KMS-11 (cell line): Measurements from ENCODE around the gene ENTPD2.

ENCODE experiments used
- H2AFZ ChIP-seq: fragments of 200-600 bp; sonication (generic); 2 replicates; pipeline ENCODE4 v1.6.1; 2016; ENCODE audit warnings: antibody characterized with exemption, mixed run types, low read depth
- H3K27ac ChIP-seq: fragments of 200-600 bp; sonication (generic); 2 replicates; pipeline ENCODE4 v1.6.1; 2016; ENCODE audit warnings: mild to moderate bottlenecking, mixed run types
- H3K27me3 ChIP-seq: fragments of 200-600 bp; sonication (generic); 2 replicates; pipeline ENCODE4 v1.6.1; 2017; ENCODE audit warnings: mild to moderate bottlenecking, low read depth, mixed run types, moderate library complexity; ENCODE audit not compliant: insufficient read depth
- H3K36me3 ChIP-seq: fragments of 200-600 bp; sonication (generic); 2 replicates; pipeline ENCODE4 v1.6.1; 2017; ENCODE audit warnings: mild to moderate bottlenecking, mixed run types; ENCODE audit not compliant: insufficient read depth
- H3K4me1 ChIP-seq: fragments of 200-600 bp; sonication (generic); 2 replicates; pipeline ENCODE4 v1.6.1; 2016; ENCODE audit warnings: mild to moderate bottlenecking, low read depth, mixed run types; ENCODE audit not compliant: poor library complexity, severe bottlenecking
- H3K4me2 ChIP-seq: fragments of 200-600 bp; sonication (generic); 2 replicates; pipeline ENCODE4 v1.7.0; 2016; ENCODE audit warnings: mild to moderate bottlenecking, mixed run types
- H3K4me3 ChIP-seq: fragments of 200-600 bp; sonication (generic); IDR thresholded peaks from 2 replicates; pipeline ENCODE4 v1.6.1; 2017; ENCODE audit warnings: low read depth, low read length, mixed read lengths; ENCODE audit not compliant: insufficient read depth
- H3K79me2 ChIP-seq: fragments of 200-600 bp; sonication (generic); 2 replicates; pipeline ENCODE4 v1.6.1; 2016; ENCODE audit warnings: low read depth, mixed run types; ENCODE audit not compliant: insufficient read depth
- H3K9ac ChIP-seq: fragments of 200-600 bp; sonication (generic); 2 replicates; pipeline ENCODE4 v1.6.1; 2016; ENCODE audit warnings: mild to moderate bottlenecking, mixed run types
- H4K20me1 ChIP-seq: fragments of 200-600 bp; sonication (generic); 2 replicates; pipeline ENCODE4 v1.6.1; 2016; ENCODE audit warnings: mild to moderate bottlenecking, mixed run types; ENCODE audit not compliant: insufficient read depth
- TF ChIP-seq, protein P1 (sequence below): fragments of 200-600 bp; sonication (generic); conservative IDR thresholded peaks from 2 replicates; pipeline ENCODE4 v1.6.1; 2017; ENCODE audit warnings: low read depth, mild to moderate bottlenecking, antibody characterized with exemption, low read length, moderate library complexity, mixed read lengths

ENTPD2 gene

DNA sequence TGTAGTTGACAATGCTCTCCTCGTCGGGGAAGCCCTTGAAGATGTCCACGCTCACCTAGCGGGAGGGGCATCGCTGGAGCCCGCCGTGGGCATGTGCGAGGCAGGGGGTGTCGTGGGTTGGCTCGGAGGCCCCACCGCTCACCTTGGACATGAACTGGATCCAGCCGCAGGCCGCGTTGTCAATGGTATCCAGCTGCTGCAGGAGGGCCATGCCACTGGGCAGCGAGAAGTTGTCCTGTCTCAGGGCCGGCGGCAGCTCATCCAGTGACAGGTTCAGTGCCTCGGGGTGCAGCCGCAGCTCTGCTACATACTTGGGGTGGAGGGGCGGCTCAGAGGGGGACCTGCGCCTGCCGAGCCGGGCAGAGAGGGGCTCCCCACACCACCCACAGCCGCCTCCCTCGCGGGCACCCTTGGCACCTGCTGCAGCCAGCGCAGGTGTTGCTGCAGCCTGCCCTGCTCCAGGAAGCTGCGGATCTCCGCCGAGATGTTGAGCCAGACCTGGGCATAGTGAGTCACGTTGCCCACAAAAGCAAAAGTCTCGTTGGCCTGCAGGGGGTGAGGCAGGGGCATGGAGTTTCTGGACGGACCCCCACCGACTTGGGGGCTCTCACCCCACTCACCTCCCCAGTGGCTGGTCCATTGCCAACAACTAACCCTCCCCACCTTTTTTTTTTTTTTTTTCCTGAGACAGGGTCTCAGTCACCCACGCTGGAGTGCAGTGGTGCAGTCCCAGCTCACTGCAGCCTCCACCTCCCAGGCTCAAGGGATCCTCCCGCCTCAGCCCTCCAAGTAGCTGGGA lies 34.9 kb downstream of the ENTPD2 start:
- TF ChIP-seq, protein P1, sequence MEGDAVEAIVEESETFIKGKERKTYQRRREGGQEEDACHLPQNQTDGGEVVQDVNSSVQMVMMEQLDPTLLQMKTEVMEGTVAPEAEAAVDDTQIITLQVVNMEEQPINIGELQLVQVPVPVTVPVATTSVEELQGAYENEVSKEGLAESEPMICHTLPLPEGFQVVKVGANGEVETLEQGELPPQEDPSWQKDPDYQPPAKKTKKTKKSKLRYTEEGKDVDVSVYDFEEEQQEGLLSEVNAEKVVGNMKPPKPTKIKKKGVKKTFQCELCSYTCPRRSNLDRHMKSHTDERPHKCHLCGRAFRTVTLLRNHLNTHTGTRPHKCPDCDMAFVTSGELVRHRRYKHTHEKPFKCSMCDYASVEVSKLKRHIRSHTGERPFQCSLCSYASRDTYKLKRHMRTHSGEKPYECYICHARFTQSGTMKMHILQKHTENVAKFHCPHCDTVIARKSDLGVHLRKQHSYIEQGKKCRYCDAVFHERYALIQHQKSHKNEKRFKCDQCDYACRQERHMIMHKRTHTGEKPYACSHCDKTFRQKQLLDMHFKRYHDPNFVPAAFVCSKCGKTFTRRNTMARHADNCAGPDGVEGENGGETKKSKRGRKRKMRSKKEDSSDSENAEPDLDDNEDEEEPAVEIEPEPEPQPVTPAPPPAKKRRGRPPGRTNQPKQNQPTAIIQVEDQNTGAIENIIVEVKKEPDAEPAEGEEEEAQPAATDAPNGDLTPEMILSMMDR = no peak
- Histone ChIP-seq H3K4me1 (peaks cover 4% of the 10 kb centered on the region), H2AFZ (no peak overlapping the region), H3K27me3 (peaks cover 5% of the 10 kb centered on the region; the same call in 1 of the 2 replicates), H3K36me3 (no peaks in the 10 kb centered on the region), H3K27ac (no peak overlapping the region), H3K4me2 (no peak overlapping the region), H4K20me1 (no peaks in the 10 kb centered on the region), H3K79me2 (no peaks in the 10 kb centered on the region), H3K9ac (no peak overlapping the region), H3K4me3 (no peak overlapping the region)

DNA sequence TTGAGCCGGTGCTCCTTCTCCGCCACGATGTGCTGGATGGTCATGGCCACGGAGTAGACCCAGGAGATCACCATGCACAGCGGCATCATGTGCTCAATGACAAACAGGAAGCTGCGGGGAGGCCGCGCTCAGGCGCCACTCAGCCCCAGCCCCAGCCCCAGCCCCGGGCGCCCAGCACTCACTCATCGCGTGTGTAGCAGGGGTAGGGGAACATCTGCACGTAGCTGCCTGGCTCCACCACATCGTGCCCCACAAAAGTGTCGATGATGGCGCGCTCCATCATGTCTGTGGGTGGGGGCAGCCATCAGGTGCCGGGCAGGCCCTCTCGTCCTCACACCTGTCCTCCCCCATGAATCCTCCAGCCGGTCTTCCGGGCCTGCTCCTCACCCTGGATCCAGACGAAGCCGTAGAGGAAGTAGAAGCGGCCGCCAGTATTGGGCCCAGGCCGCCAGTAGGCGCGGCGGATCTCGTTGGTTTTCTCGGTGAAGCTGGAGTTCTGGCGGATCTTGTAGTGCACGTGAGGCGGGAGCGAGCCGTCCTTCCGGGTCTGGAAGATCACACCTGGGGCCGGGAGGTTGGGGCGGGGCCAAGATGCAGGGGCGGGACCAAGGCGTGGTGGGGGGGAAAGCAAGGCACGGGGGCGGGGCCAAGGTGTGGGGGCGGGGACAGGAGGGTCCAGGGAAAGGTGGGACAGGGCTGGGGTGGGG lies 35.9 kb downstream of the ENTPD2 start:
- Histone ChIP-seq H4K20me1 (no peaks in the 10 kb centered on the region), H3K4me2 (no peak overlapping the region), H3K4me1 (peaks cover 4% of the 10 kb centered on the region), H3K9ac (no peak overlapping the region), H3K27me3 (peaks cover 5% of the 10 kb centered on the region; the same call in 1 of the 2 replicates), H3K27ac (no peak overlapping the region), H2AFZ (no peak overlapping the region), H3K4me3 (no peak overlapping the region), H3K36me3 (no peaks in the 10 kb centered on the region), H3K79me2 (no peaks in the 10 kb centered on the region)
- TF ChIP-seq, protein P1 = no peak

DNA sequence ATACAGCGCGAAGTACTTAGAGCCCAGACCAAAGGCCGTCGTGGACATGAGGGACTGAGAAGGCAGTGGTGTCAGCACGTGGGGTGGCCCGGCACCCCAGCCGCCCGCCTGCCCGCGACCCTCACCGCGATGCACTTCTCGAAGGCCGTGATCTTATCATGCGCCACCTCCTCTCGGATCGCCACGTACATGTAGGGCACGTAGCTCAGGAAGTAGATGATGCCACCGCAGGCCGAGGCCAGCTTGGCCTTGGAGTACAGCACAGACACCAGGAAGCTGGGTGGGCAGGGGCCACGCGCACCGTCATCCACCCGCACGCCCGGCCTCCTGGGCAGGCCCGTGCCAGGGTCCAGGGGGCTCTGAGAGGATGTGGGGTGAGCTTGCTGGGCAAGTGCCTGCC lies 36.8 kb downstream of the ENTPD2 start:
- H3K36me3 ChIP-seq = no peaks in the 10 kb centered on the region
- no peaks in the 10 kb centered on the region for H3K4me1 ChIP-seq
- H2AFZ ChIP-seq = no peak overlapping the region
- TF ChIP-seq, protein P1 = no peak
- no peak overlapping the region for H3K27ac ChIP-seq
- H3K4me2 ChIP-seq = no peak overlapping the region
- H3K79me2 ChIP-seq = no peaks in the 10 kb centered on the region
- no peak overlapping the region for H3K4me3 ChIP-seq
- H3K9ac ChIP-seq = no peak overlapping the region
- peaks cover 5% of the 10 kb centered on the region; the same call in 1 of the 2 replicates for H3K27me3 ChIP-seq
- H4K20me1 ChIP-seq = no peaks in the 10 kb centered on the region

DNA sequence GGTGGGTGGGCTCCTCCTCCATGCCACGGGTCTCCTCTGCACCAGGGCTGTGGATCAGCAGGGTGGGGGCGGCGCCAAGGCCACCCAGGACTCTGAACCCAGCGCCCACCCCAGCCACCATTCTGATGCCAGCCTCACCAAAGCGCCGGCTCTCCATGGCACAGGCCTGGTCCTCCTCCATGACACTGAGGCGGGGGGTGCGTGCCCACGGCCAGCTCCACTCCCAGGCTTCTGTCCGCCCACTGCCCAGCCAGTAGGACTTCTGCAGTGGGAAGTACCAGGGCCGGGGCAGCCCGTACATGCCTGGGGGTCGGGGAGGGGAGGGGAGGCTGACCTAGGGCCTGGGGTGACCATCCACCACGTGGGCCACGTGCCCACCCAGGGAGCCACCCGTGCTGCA lies 37.4 kb downstream of the ENTPD2 start:
- Histone ChIP-seq H3K4me2 (no peak overlapping the region), H3K4me1 (no peaks in the 10 kb centered on the region), H3K27me3 (peaks cover 5% of the 10 kb centered on the region; the same call in 1 of the 2 replicates), H3K79me2 (no peaks in the 10 kb centered on the region), H3K4me3 (no peak overlapping the region), H2AFZ (no peak overlapping the region), H4K20me1 (no peaks in the 10 kb centered on the region), H3K36me3 (no peaks in the 10 kb centered on the region), H3K9ac (no peak overlapping the region), H3K27ac (no peak overlapping the region)
- TF ChIP-seq, protein P1 = no peak
